RWPE2 (cell line): Measurements from ENCODE around the gene GNAQ.
A peak's percentile ranks its signal among the peaks of the same experiment; 100 is the strongest.

Experiments
- ATAC-seq: fragments of 200-7000 bp; cut with Tn5 transposase; 3 replicates; pipeline ENCODE4 v1.9.1; 2021; ENCODE audit warnings: low read depth
- DNase-seq: peaks from one replicate; pipeline ENCODE4 v3.0.0-alpha.2; 2020; ENCODE audit warnings: low spot score
- H3K27ac ChIP-seq: fragments of 450-650 bp; 2 replicates; pipeline ENCODE4 v1.5.1; 2017; ENCODE audit warnings: mild to moderate bottlenecking; ENCODE audit not compliant: poor library complexity, severe bottlenecking
- H3K27me3 ChIP-seq: fragments of 250-450 bp; sonication (Bioruptor Pico); 2 replicates; pipeline ENCODE4 v1.5.1; 2021; ENCODE audit warnings: mild to moderate bottlenecking, moderate library complexity; ENCODE audit not compliant: insufficient read depth, poor library complexity, severe bottlenecking
- H3K36me3 ChIP-seq: fragments of 250-450 bp; sonication (Bioruptor Pico); 2 replicates; pipeline ENCODE4 v1.5.1; 2020; ENCODE audit warnings: low read depth, mild to moderate bottlenecking, moderate library complexity
- H3K4me1 ChIP-seq: fragments of 250-450 bp; sonication (Bioruptor Pico); 2 replicates; pipeline ENCODE4 v1.5.1; 2021; ENCODE audit warnings: mild to moderate bottlenecking, moderate library complexity; ENCODE audit not compliant: insufficient read depth, poor library complexity, severe bottlenecking
- H3K4me3 ChIP-seq: fragments of 250-450 bp; sonication (Bioruptor Pico); 2 replicates; pipeline ENCODE4 v1.5.1; 2021; ENCODE audit warnings: mild to moderate bottlenecking, moderate library complexity; ENCODE audit not compliant: severe bottlenecking
- H3K9me3 ChIP-seq: fragments of 250-450 bp; sonication (Bioruptor Pico); 2 replicates; pipeline ENCODE4 v1.5.1; 2021; ENCODE audit warnings: mild to moderate bottlenecking, moderate library complexity; ENCODE audit not compliant: severe bottlenecking
- TF ChIP-seq, protein P1 (sequence below): fragments of 450-650 bp; IDR thresholded peaks from one replicate; pipeline ENCODE4 v1.5.1; 2017; ENCODE audit warnings: mild to moderate bottlenecking, moderate library complexity; ENCODE audit not compliant: poor library complexity, severe bottlenecking

GNAQ gene

DNA sequence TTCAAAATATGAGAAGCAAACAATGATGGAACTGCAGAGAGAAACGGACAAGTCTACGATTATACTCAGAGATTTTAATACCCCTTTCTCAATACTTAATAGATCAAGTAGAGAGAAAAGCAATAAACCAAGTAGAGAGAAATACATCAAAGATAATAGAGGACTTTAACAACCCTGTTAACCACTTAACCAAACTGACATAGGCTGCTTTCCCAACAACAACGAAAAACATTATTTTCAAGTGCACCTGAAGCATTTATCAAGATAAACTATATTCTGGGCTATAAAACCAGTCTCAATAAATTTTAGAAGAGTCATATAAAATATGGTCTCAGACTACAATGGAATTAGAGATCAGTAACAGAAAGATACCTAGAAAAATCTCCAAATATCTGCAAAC lies 67.4 kb downstream of the GNAQ start:
- no peak for ATAC-seq
- no peak for DNase-seq
- TF ChIP-seq, protein P1, sequence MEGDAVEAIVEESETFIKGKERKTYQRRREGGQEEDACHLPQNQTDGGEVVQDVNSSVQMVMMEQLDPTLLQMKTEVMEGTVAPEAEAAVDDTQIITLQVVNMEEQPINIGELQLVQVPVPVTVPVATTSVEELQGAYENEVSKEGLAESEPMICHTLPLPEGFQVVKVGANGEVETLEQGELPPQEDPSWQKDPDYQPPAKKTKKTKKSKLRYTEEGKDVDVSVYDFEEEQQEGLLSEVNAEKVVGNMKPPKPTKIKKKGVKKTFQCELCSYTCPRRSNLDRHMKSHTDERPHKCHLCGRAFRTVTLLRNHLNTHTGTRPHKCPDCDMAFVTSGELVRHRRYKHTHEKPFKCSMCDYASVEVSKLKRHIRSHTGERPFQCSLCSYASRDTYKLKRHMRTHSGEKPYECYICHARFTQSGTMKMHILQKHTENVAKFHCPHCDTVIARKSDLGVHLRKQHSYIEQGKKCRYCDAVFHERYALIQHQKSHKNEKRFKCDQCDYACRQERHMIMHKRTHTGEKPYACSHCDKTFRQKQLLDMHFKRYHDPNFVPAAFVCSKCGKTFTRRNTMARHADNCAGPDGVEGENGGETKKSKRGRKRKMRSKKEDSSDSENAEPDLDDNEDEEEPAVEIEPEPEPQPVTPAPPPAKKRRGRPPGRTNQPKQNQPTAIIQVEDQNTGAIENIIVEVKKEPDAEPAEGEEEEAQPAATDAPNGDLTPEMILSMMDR, result no peak

GRCh38 chr9:77961541-77961940 lies 70.1 kb downstream of the GNAQ start:
- H3K9me3 ChIP-seq, result no peaks in the 10 kb centered on the region
- peaks cover 24% of the 10 kb centered on the region for H3K4me1 ChIP-seq
- H3K27me3 ChIP-seq, result no peaks in the 10 kb centered on the region
- DNase-seq, result no peak
- TF ChIP-seq, protein P1, result no peak
- no peak overlapping the region for H3K4me3 ChIP-seq
- no peak for ATAC-seq
- no peaks in the 10 kb centered on the region for H3K36me3 ChIP-seq
- H3K27ac ChIP-seq, result no peak overlapping the region

More for the DNA sequence above, 67.4 kb downstream of the GNAQ start:
- H3K9me3 ChIP-seq, result no peaks in the 10 kb centered on the region
- H3K4me1 ChIP-seq, result peaks cover 18% of the 10 kb centered on the region
- no peak overlapping the region for H3K27ac ChIP-seq
- no peaks in the 10 kb centered on the region for H3K27me3 ChIP-seq
- no peak overlapping the region for H3K4me3 ChIP-seq
- 0 out of 2 replicates have a peak, but pooled peaks cover 4% of the 10 kb centered on the region for H3K36me3 ChIP-seq

DNA sequence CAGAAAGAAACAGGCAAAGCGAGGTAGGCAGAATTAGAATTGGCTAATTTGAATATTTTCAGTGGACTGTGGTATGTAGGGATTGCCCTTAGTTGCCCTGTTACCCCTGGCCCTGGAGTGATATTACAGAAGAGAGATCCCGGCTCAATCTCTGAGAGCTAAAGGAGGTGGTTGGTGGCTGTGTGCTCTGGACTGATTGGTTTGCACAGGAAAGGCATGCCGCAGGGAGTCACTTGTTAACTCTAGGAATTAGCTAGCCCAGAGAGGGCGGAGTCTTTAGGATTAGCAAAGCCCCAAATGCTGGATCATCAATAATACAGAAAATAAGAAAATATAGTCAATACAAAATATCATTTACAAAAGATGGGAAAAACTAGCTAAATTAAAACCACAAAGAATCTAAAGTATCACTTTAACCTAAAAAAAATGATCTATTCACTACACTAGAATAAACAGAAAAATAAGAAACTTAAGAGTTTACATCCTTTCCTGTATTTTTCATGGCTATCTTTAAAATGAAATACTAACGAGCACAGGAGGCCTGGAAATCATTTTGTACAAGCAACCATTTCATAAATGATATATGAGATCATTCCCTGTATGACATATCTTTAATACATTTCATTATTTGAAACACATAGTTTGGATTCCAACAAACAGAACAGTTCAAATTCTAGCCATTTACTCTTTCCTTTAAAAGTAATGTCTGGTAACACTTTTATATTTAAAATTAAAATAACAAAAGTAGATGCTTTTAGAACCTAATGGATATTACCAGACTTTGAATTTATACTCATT lies 71.1 kb downstream of the GNAQ start:
- H3K27me3 ChIP-seq, result no peaks in the 10 kb centered on the region
- H3K27ac ChIP-seq, result no peak overlapping the region
- DNase-seq (no peak), ATAC-seq (no peak)
- TF ChIP-seq, protein P1, result no peak
- H3K9me3 ChIP-seq, result no peaks in the 10 kb centered on the region
- H3K4me1 ChIP-seq, result peaks cover 24% of the 10 kb centered on the region
- no peaks in the 10 kb centered on the region for H3K36me3 ChIP-seq
- no peak overlapping the region for H3K4me3 ChIP-seq

DNA sequence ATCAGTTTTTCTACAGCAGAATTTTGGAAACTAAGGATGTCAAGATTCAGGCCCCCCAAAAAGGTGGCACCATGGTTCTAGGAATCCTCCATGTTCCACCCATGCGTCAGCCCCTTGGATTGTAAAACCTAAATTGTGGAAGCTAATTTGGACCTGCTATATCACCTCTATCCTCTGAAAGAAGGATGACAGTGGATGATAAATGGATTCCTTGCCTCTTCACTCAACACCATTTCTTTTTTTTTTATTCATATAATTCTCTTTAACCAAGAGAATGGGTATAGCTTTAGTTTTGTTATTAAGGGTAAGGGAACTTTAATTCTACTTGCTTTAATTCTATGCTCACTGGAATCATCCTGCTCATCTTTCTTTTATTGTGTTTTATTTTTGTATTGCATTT lies 71.8 kb downstream of the GNAQ start:
- ATAC-seq, result no peak
- TF ChIP-seq, protein P1, result no peak
- no peaks in the 10 kb centered on the region for H3K9me3 ChIP-seq
- no peaks in the 10 kb centered on the region for H3K27me3 ChIP-seq
- no peak overlapping the region for H3K4me3 ChIP-seq
- no peaks in the 10 kb centered on the region for H3K36me3 ChIP-seq
- DNase-seq, result no peak
- H3K27ac ChIP-seq, result no peak overlapping the region
- peaks cover 24% of the 10 kb centered on the region for H3K4me1 ChIP-seq

GRCh38 chr9:77957652-77958051 lies 74.0 kb downstream of the GNAQ start:
- Histone ChIP-seq H3K27me3 (no peaks in the 10 kb centered on the region), H3K27ac (peak overlapping the region; percentile 19), H3K9me3 (no peaks in the 10 kb centered on the region), H3K4me3 (no peak overlapping the region), H3K4me1 (peaks cover 33% of the 10 kb centered on the region), H3K36me3 (no peaks in the 10 kb centered on the region)
- no peak for DNase-seq
- TF ChIP-seq, protein P1, result no peak
- peak; percentile 80 for ATAC-seq
